Subcutaneous adipose tissue (tissue), 4 donors: ENCODE results near the gene DPP10. TPM values are rescaled to one million over a fixed set of nuclear protein-coding genes. Genes with fewer than 3 reads are reported as not detected.

ENCODE experiments used
- total RNA-seq, 4 donors: library from RNA; depleted of rRNA; stranded (reverse); fragments of >200 nt; gene quantifications; one replicate each; pipeline ENCODE4 v1.1.0, GENCODE V29; 2016
- TF ChIP-seq, protein P1 (sequence below): fragments of 450-650 bp; IDR thresholded peaks from one replicate; pipeline ENCODE4 v1.5.1; 2016; ENCODE audit warnings: low read depth, mild to moderate bottlenecking, control low read depth, antibody characterized with exemption, moderate library complexity

Gene DPP10
- total RNA-seq, 4 donors from 2014 or later = 0.94 TPM; not detected in 3

- TF ChIP-seq, protein P1, sequence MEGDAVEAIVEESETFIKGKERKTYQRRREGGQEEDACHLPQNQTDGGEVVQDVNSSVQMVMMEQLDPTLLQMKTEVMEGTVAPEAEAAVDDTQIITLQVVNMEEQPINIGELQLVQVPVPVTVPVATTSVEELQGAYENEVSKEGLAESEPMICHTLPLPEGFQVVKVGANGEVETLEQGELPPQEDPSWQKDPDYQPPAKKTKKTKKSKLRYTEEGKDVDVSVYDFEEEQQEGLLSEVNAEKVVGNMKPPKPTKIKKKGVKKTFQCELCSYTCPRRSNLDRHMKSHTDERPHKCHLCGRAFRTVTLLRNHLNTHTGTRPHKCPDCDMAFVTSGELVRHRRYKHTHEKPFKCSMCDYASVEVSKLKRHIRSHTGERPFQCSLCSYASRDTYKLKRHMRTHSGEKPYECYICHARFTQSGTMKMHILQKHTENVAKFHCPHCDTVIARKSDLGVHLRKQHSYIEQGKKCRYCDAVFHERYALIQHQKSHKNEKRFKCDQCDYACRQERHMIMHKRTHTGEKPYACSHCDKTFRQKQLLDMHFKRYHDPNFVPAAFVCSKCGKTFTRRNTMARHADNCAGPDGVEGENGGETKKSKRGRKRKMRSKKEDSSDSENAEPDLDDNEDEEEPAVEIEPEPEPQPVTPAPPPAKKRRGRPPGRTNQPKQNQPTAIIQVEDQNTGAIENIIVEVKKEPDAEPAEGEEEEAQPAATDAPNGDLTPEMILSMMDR = no peak
These were observed 958.5 kb downstream of the DPP10 start for GRCh38 chr2:115400940-115401339.

DNA sequence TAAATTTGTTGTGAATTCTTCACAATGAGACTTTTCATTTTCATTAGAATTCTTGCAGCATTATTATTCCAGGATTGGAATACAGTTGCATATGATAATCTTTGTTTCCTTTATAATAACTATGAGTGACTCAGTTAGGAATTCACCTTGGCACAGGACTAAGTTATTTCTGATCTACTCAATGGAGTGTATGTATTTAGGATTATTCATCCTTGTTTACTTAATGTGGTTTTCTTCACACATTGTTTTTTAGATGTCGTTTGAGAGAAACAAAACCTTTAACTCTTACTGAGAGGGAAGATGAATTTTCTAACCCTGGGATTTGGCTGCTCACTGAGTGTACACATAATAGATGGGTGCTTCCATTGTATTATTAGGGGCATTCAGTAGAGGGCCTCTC is 970.1 kb downstream of the DPP10 start:
- TF ChIP-seq, protein P1 = no peak

- TF ChIP-seq, protein P1 = no peak
These were observed 971.4 kb downstream of the DPP10 start for GRCh38 chr2:115413791-115414190.

GRCh38 chr2:115414466-115414865 is 972.0 kb downstream of the DPP10 start:
- TF ChIP-seq, protein P1 = no peak

DNA sequence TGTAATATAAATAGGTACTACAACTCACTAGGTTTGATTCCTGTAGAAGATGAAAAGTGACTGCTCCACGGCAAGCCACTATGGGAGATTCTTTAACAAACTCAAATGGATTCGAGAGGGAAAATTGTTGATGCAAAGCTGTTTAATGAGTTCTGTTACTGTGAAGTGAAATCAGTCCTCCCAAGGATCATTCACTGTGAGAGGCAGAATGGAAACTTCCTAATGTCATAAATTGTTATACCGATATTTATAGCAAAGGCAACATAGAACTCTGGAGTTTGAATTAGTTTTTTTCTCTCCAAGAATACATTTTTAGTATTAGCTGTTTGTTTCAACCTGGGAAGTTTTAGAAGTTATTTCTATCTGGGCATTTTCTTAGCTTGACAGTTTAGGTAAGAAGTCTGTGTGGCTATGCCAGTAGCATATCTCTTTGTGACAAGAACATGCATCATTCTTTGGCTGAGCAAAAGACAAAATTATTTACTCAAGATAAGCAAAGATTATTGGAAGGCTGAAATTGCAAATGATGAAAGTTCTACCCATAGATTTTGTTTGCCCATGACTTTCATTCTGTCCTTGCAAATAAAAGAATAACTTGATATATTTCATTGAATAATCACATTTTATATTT is 979.7 kb downstream of the DPP10 start:
- TF ChIP-seq, protein P1 = no peak

GRCh38 chr2:115427436-115427835 is 985.0 kb downstream of the DPP10 start:
- TF ChIP-seq, protein P1 = no peak

- TF ChIP-seq, protein P1 = no peak
These were observed 1001.2 kb downstream of the DPP10 start for GRCh38 chr2:115443539-115444185.
